MM.1S (cell line): ENCODE results near the gene HACD1.

Experiments
- DNase-seq: peaks from one replicate; pipeline ENCODE4 v3.0.0-alpha.2; 2015
- H2AFZ ChIP-seq: fragments of 300-600 bp; sonication (generic); 2 replicates; pipeline ENCODE4 v1.6.0; 2016; ENCODE audit warnings: antibody characterized with exemption, low read length
- H3F3A ChIP-seq: fragments of 300-600 bp; sonication (generic); 2 replicates; pipeline ENCODE4 v1.6.1; 2016; ENCODE audit warnings: mild to moderate bottlenecking, antibody characterized with exemption, low read length, moderate library complexity, mixed read lengths; ENCODE audit not compliant: insufficient read depth
- H3K27ac ChIP-seq: fragments of 300-600 bp; sonication (generic); 2 replicates; pipeline ENCODE4 v1.5.1; 2016; ENCODE audit warnings: mild to moderate bottlenecking, low read length
- H3K27me3 ChIP-seq: fragments of 300-600 bp; sonication (generic); replicated peaks from 2 replicates; pipeline ENCODE4 v1.6.0; 2016; ENCODE audit warnings: low read length; ENCODE audit not compliant: insufficient read depth
- H3K36me3 ChIP-seq: fragments of 300-600 bp; sonication (generic); replicated peaks from 2 replicates; pipeline ENCODE4 v1.6.1; 2016; ENCODE audit warnings: mild to moderate bottlenecking, low read length, mixed read lengths; ENCODE audit not compliant: insufficient read depth
- H3K4me1 ChIP-seq: fragments of 300-600 bp; sonication (generic); 2 replicates; pipeline ENCODE4 v1.6.1; 2016; ENCODE audit warnings: low read length, mixed read lengths
- H3K4me2 ChIP-seq: fragments of 300-600 bp; sonication (generic); 2 replicates; pipeline ENCODE4 v1.6.0; 2016; ENCODE audit warnings: low read depth, low read length
- H3K4me3 ChIP-seq: fragments of 300-600 bp; sonication (generic); 2 replicates; pipeline ENCODE4 v1.5.1; 2016; ENCODE audit warnings: low read length, mixed read lengths
- H3K79me2 ChIP-seq: fragments of 300-600 bp; sonication (generic); 2 replicates; pipeline ENCODE4 v1.6.1; 2016; ENCODE audit warnings: mixed run types, low read length, mixed read lengths
- H3K9ac ChIP-seq: fragments of 300-600 bp; sonication (generic); 2 replicates; pipeline ENCODE4 v1.6.1; 2016; ENCODE audit warnings: low read length, mixed read lengths
- H3K9me2 ChIP-seq: fragments of 300-600 bp; sonication (generic); replicated peaks from 2 replicates; pipeline ENCODE4 v1.6.1; 2016; ENCODE audit warnings: mild to moderate bottlenecking, low read length, mixed read lengths; ENCODE audit not compliant: insufficient read depth
- H3K9me3 ChIP-seq: fragments of 300-600 bp; sonication (generic); replicated peaks from 2 replicates; pipeline ENCODE4 v1.6.1; 2016; ENCODE audit warnings: mild to moderate bottlenecking, low read length, mixed read lengths; ENCODE audit not compliant: insufficient read depth
- H4K20me1 ChIP-seq: fragments of 300-600 bp; sonication (generic); 2 replicates; pipeline ENCODE4 v1.6.1; 2016; ENCODE audit warnings: mild to moderate bottlenecking, low read length, moderate library complexity, mixed read lengths; ENCODE audit not compliant: insufficient read depth
- EZH2 ChIP-seq: fragments of 300-600 bp; sonication (generic); optimal IDR thresholded peaks from 2 replicates; pipeline ENCODE3; 2017; ENCODE audit warnings: low read depth, mild to moderate bottlenecking, antibody characterized with exemption, low read length, mixed read lengths
- EZH2phosphoT487 ChIP-seq: fragments of 300-600 bp; sonication (generic); IDR thresholded peaks from 2 replicates; pipeline ENCODE4 v1.6.1; 2018; ENCODE audit warnings: antibody characterized with exemption, low read length
- TF ChIP-seq, protein P1 (sequence below): fragments of 300-600 bp; sonication (generic); IDR thresholded peaks from 2 replicates; pipeline ENCODE4 v1.5.1; 2016; ENCODE audit warnings: antibody characterized with exemption, low read length, mixed read lengths

Gene HACD1

DNA sequence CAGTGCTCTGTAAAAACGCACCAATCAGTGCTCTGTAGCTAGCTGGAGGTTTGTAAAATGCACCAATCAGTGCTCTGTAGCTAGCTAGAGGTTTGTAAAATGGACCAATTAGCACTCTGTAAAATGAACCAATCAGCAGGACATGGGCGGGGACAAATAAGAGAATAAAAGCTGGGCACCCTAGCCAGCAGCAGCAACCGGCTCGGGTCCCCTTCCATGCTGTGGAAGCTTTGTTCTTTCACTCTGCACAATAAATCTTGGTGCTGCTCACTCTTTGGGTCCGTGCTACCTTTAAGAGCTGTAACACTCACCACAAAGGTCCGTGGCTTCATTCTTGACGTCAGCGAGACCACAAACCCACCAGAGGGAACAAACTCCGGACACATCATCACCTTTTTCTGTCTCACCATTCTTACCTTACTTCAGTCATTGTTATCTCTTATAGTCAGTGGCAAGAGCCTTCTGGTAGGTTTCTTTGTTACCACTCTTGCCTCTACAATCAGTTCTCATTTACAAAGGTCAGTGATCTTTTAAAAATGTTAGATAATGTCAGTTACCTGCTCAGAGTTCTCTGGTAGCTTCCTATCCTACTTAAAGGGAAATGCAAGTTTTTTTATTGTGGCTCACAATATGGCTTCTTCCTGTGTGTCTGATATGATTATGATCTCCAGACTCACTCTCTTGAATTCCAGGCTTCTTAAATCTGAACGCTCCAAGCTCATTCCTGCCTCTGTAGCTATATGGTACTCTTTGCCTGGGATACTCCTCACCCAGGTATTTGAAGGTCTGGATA lies 31.3 kb upstream of the HACD1 start:
- no peak overlapping the region for H3K27ac ChIP-seq
- H3K36me3 ChIP-seq: peaks cover 4% of the 10 kb centered on the region; the same call in 1 of the 2 replicates
- no peak overlapping the region for H3K4me2 ChIP-seq
- TF ChIP-seq EZH2: no peak
- TF ChIP-seq, protein P1, sequence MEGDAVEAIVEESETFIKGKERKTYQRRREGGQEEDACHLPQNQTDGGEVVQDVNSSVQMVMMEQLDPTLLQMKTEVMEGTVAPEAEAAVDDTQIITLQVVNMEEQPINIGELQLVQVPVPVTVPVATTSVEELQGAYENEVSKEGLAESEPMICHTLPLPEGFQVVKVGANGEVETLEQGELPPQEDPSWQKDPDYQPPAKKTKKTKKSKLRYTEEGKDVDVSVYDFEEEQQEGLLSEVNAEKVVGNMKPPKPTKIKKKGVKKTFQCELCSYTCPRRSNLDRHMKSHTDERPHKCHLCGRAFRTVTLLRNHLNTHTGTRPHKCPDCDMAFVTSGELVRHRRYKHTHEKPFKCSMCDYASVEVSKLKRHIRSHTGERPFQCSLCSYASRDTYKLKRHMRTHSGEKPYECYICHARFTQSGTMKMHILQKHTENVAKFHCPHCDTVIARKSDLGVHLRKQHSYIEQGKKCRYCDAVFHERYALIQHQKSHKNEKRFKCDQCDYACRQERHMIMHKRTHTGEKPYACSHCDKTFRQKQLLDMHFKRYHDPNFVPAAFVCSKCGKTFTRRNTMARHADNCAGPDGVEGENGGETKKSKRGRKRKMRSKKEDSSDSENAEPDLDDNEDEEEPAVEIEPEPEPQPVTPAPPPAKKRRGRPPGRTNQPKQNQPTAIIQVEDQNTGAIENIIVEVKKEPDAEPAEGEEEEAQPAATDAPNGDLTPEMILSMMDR: no peak
- H2AFZ ChIP-seq: no peak overlapping the region
- H3K4me3 ChIP-seq: no peak overlapping the region
- no peaks in the 10 kb centered on the region for H4K20me1 ChIP-seq
- H3K79me2 ChIP-seq: peaks cover 96% of the 10 kb centered on the region
- no peaks in the 10 kb centered on the region for H3K9me2 ChIP-seq
- no peaks in the 10 kb centered on the region for H3K9me3 ChIP-seq
- peaks cover 4% of the 10 kb centered on the region; the same call in 1 of the 2 replicates for H3F3A ChIP-seq
- no peak for DNase-seq
- H3K27me3 ChIP-seq: no peaks in the 10 kb centered on the region
- H3K9ac ChIP-seq: no peak overlapping the region
- H3K4me1 ChIP-seq: peaks cover 13% of the 10 kb centered on the region

DNA sequence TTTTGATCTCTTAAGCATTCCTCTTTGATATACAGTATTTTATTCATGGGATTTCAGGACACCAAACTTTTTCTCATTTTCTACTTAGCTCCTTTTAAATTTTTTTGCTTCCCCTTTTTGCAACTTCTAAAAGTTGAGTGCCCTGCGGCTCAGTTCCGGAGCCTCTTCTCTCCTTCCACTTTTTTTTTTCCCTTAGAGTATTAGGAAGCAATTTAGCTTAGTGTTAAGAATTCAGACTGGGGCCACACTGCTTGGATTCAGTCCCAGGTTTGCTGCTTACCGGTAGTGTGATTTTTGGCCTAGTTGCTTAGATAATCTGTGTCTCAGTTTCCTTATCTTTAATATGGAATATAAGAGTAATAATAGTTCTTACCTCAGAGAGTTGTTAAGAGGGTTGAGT lies 30.2 kb upstream of the HACD1 start:
- H3K27me3 ChIP-seq: no peaks in the 10 kb centered on the region
- H3K27ac ChIP-seq: no peak overlapping the region
- no peak overlapping the region for H3K4me3 ChIP-seq
- H3K9me3 ChIP-seq: no peaks in the 10 kb centered on the region
- H3F3A ChIP-seq: peaks cover 4% of the 10 kb centered on the region; the same call in 1 of the 2 replicates
- no peaks in the 10 kb centered on the region for H4K20me1 ChIP-seq
- H3K9ac ChIP-seq: no peak overlapping the region
- TF ChIP-seq EZH2 (no peak), EZH2phosphoT487 (no peak)
- TF ChIP-seq, protein P1: no peak
- no peak overlapping the region for H3K4me2 ChIP-seq
- H3K36me3 ChIP-seq: no peaks in the 10 kb centered on the region
- no peak for DNase-seq
- H3K79me2 ChIP-seq: peaks cover 96% of the 10 kb centered on the region
- H3K9me2 ChIP-seq: no peaks in the 10 kb centered on the region
- no peak overlapping the region for H2AFZ ChIP-seq
- H3K4me1 ChIP-seq: peaks cover 13% of the 10 kb centered on the region

DNA sequence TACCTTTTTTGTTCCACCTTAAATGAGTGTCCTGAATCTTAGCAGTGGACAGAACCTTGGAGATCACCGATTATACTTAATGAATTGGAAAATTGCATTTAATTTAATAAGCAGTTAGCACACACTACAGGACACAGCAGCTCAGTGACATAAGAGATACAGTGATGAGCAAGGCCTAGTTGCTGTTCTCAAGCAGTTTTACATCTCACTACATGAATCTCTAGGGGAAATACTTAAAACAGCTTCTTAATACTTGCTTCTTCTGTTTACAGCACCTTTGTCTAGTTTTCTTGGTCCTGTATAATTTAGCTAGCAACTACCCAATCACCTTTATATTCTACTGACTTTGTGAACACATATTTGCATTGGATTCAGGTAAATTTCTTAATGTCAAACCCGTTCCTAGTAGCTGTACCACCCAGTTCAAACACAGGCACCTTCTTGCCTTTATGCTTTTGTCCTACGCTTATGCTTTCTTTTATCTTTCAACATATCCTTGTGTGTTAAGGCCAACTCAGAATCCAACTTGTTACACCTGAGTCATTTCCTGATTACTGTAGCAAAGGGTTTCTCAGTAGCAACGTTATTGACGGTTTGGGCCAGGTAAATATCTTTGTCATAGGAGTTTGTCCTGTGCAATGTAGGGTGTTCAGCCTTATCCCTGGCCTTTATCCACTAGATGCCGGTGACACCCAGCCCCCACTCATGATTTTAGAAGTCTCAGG lies 28.6 kb upstream of the HACD1 start:
- Histone ChIP-seq H3F3A (peaks cover 4% of the 10 kb centered on the region; the same call in 1 of the 2 replicates), H3K27me3 (no peaks in the 10 kb centered on the region), H3K9me3 (no peaks in the 10 kb centered on the region), H4K20me1 (no peaks in the 10 kb centered on the region), H3K9ac (no peak overlapping the region), H3K79me2 (peaks cover 81% of the 10 kb centered on the region), H3K36me3 (no peaks in the 10 kb centered on the region), H2AFZ (no peak overlapping the region), H3K4me2 (peak overlapping the region; percentile 73), H3K9me2 (no peaks in the 10 kb centered on the region), H3K4me3 (peak overlapping the region; percentile 98), H3K27ac (no peak overlapping the region), H3K4me1 (peaks cover 13% of the 10 kb centered on the region)
- no peak for TF ChIP-seq EZH2phosphoT487
- TF ChIP-seq EZH2: no peak
- TF ChIP-seq, protein P1: no peak
- no peak for DNase-seq
